ENCODE results near the gene NELFB.

- TF ChIP-seq DMBX1 (CRISPR knock-in tag; IDR thresholded peaks at IDR 0.05; ENCODE audit: borderline replicate concordance) (no peak), ARID1B (IDR thresholded peaks at IDR 0.05) (no peak), MAX (CRISPR knock-in tag; IDR thresholded peaks at IDR 0.05) (no peak), TCF7 (IDR thresholded peaks at IDR 0.05; ENCODE audit: borderline replicate concordance) (no peak), ZNF232 (CRISPR knock-in tag; IDR thresholded peaks at IDR 0.05) (no peak), ZNF707 (CRISPR knock-in tag; conservative IDR thresholded peaks at IDR 0.05) (no peak), NUFIP1 (IDR thresholded peaks at IDR 0.05; ENCODE audit: partially characterized antibody) (no peak), MYC (IDR thresholded peaks at IDR 0.05; ENCODE audit: low read depth, low read length) (no peak), MYC (CRISPR knock-in tag; IDR thresholded peaks at IDR 0.05; ENCODE audit: borderline replicate concordance, low read depth) (no peak), BHLHE40 (IDR thresholded peaks at IDR 0.05; ENCODE audit: low read length) (no peak), ZBTB43 (CRISPR knock-in tag; IDR thresholded peaks at IDR 0.05) (no peak), ZFX (CRISPR knock-in tag; IDR thresholded peaks at IDR 0.05) (no peak), YY1 (IDR thresholded peaks at IDR 0.05; ENCODE audit: borderline replicate concordance in 1 of 3, control insufficient read depth in 1 of 3, extremely low read depth in 1 of 3, insufficient read depth in 3 of 3, insufficient read length in 1 of 3, insufficient replicate concordance in 2 of 3, low read depth in 1 of 3, low read length in 2 of 3) (no peak), CTCF (IDR thresholded peaks at IDR 0.05 in 2 of 3, conservative IDR thresholded peaks at IDR 0.05 in 1 of 3; ENCODE audit: insufficient read depth in 2 of 3, low read depth in 1 of 3, low read length in 3 of 3) (no peak)
These were observed 40.5 kb upstream of the NELFB start for GRCh38 chr9:137214620-137215019.
